HCT116 (cell line): Measurements from ENCODE around the gene CD300LB. TPM values are rescaled to one million over a fixed set of nuclear protein-coding genes. Genes with fewer than 3 reads are reported as not detected.

Source experiments
- ATAC-seq: fragments of 200-7000 bp; cut with Tn5 transposase; 2 replicates; pipeline ENCODE4 v1.9.1; 2020; ENCODE audit warnings: mild to moderate bottlenecking, moderate library complexity
- BruUV-seq: library from RNA; stranded (reverse); fragments of 400-500 nt; replicated peaks from 2 replicates; lab custom pipeline; 2021; lab: Mats Ljungman, UMichigan
- CTCF ChIA-PET: fragments of 300-600 bp; sonication (Branson Sonifier 250); formaldehyde crosslinking; loops from one replicate; lab custom pipeline; 2021; ENCODE audit warnings: antibody characterized with exemption; lab: Charles Lee
- POLR2A ChIA-PET: fragments of 300-600, 350-600 bp; sonication (Branson Sonifier 250); formaldehyde crosslinking; loops from one replicate; lab custom pipeline; 2021; ENCODE audit warnings: antibody characterized with exemption; lab: Charles Lee
- RAD21 ChIA-PET, 2 experiments: fragments of 300-600 bp; sonication (Branson Sonifier 250); formaldehyde crosslinking; loops; one replicate each; lab custom pipeline; 2023; ENCODE audit warnings: low total read pairs in 2 of 2; ENCODE audit not compliant: uncharacterized antibody in 2 of 2, unreplicated experiment in 2 of 2, low non-redundant PET in 1 of 2; lab: Charles Lee
- DNase-seq: peaks from one replicate; pipeline ENCODE4 v3.0.0-alpha.2; 2010; ENCODE audit warnings: low read depth, low spot score
- H2AFZ ChIP-seq: fragments of 200-600 bp; shearing (Covaris generic), sonication (generic); 2 replicates; pipeline ENCODE4 v1.6.1; 2017; ENCODE audit warnings: low read depth, mixed run types, mixed read lengths, antibody characterized with exemption, low read length; ENCODE audit not compliant: poor library complexity, severe bottlenecking
- H3K27ac ChIP-seq: 2 replicates; pipeline ENCODE4 v1.5.1; 2012; ENCODE audit warnings: low read depth, low read length
- H3K27me3 ChIP-seq: fragments of 200-600 bp; sonication (generic); 2 replicates; pipeline ENCODE4 v1.6.1; 2016; ENCODE audit warnings: mixed run types, low read length, mixed read lengths; ENCODE audit not compliant: insufficient read depth
- H3K36me3 ChIP-seq, 2 experiments: fragments of 200-500 bp in 1 of 2; fragments of 200-600 bp in 1 of 2; sonication (Bioruptor generic) in 1 of 2; sonication (generic) in 1 of 2; 2 replicates each; pipeline versions ENCODE4 v1.5.1 to v1.6.1; 2014 to 2016; ENCODE audit warnings: low read length in 2 of 2, inconsistent platforms in 1 of 2, mixed read lengths in 1 of 2, mixed run types in 1 of 2; ENCODE audit not compliant: insufficient read depth in 2 of 2, control insufficient read depth in 1 of 2
- H3K4me1 ChIP-seq, 2 experiments: fragments of 200-600 bp in 1 of 2; sonication (generic) in 1 of 2; 2 replicates each; pipeline versions ENCODE4 v1.5.1 to v1.6.1; 2012 to 2017; ENCODE audit warnings: low read length in 2 of 2, inconsistent platforms in 1 of 2, mild to moderate bottlenecking in 1 of 2, mixed read lengths in 1 of 2, mixed run types in 1 of 2, moderate library complexity in 1 of 2; ENCODE audit not compliant: insufficient read depth in 2 of 2, control insufficient read depth in 1 of 2
- H3K4me2 ChIP-seq: fragments of 200-600 bp; sonication (generic); 2 replicates; pipeline ENCODE4 v1.6.1; 2017; ENCODE audit warnings: mixed run types, low read length, mixed read lengths
- H3K4me3 ChIP-seq, 2 experiments: fragments of 200-600 bp in 1 of 2; sonication (generic) in 1 of 2; replicated peaks in 1 of 2; 2 replicates each; pipeline ENCODE4 v1.5.1; 2011 to 2016; ENCODE audit warnings: low read length in 2 of 2, control low read depth in 1 of 2, low read depth in 1 of 2, mild to moderate bottlenecking in 1 of 2, mixed read lengths in 1 of 2, mixed run types in 1 of 2
- H3K79me2 ChIP-seq: fragments of 200-600 bp; sonication (generic); 2 replicates; pipeline ENCODE4 v1.6.1; 2017; ENCODE audit warnings: mild to moderate bottlenecking, mixed run types, low read length, moderate library complexity, mixed read lengths; ENCODE audit not compliant: insufficient read depth
- H3K9ac ChIP-seq: fragments of 200-600 bp; sonication (generic); 2 replicates; pipeline ENCODE4 v1.6.1; 2016; ENCODE audit warnings: low read length, mixed read lengths
- H3K9me2 ChIP-seq: fragments of 200-600 bp; sonication (generic), shearing (Covaris generic); 2 replicates; pipeline ENCODE4 v1.6.1; 2017; ENCODE audit warnings: mixed run types, mild to moderate bottlenecking, moderate library complexity; ENCODE audit not compliant: insufficient read depth
- H3K9me3 ChIP-seq, 2 experiments: fragments of 200-500 bp in 1 of 2; fragments of 200-600 bp in 1 of 2; sonication (Bioruptor generic) in 1 of 2; sonication (generic) in 1 of 2; 2 replicates each; pipeline ENCODE4 v1.6.1; 2014 to 2017; ENCODE audit warnings: low read length in 2 of 2, mixed read lengths in 2 of 2, inconsistent platforms in 1 of 2, low read depth in 1 of 2, mild to moderate bottlenecking in 1 of 2, mixed run types in 1 of 2, moderate library complexity in 1 of 2; ENCODE audit not compliant: control insufficient read depth in 1 of 2, insufficient read depth in 1 of 2
- H4K20me1 ChIP-seq: fragments of 200-600 bp; sonication (generic), shearing (Covaris generic); 2 replicates; pipeline ENCODE4 v1.6.1; 2017; ENCODE audit warnings: mixed run types, mild to moderate bottlenecking, moderate library complexity; ENCODE audit not compliant: insufficient read depth
- CBX3 ChIP-seq: IDR thresholded peaks from 2 replicates; pipeline ENCODE4 v1.6.1; 2012; ENCODE audit warnings: low read depth
- CEBPB ChIP-seq: IDR thresholded peaks from 2 replicates; pipeline ENCODE4 v1.6.1; 2012; ENCODE audit warnings: low read depth
- EGR1 ChIP-seq: IDR thresholded peaks from 2 replicates; pipeline ENCODE4 v1.6.1; 2012; ENCODE audit warnings: low read depth
- EZH2 ChIP-seq: fragments of 200-600 bp; sonication (generic); IDR thresholded peaks from 2 replicates; pipeline ENCODE4 v1.6.1; 2017; ENCODE audit warnings: antibody characterized with exemption, mixed run types
- JUND ChIP-seq: IDR thresholded peaks from 2 replicates; pipeline ENCODE4 v1.6.1; 2012
- POLR2A ChIP-seq: IDR thresholded peaks from 2 replicates; pipeline ENCODE4 v1.7.0; 2011; ENCODE audit warnings: borderline replicate concordance; ENCODE audit not compliant: insufficient read depth, insufficient read length; ENCODE audit errors: extremely low read depth
- RAD21 ChIP-seq: IDR thresholded peaks from 2 replicates; pipeline ENCODE4 v1.6.1; 2012; ENCODE audit warnings: low read depth, mild to moderate bottlenecking
- SIN3A ChIP-seq: IDR thresholded peaks from 2 replicates; pipeline ENCODE4 v1.6.1; 2012; ENCODE audit warnings: low read depth
- SP1 ChIP-seq: IDR thresholded peaks from 2 replicates; pipeline ENCODE4 v1.6.1; 2012; ENCODE audit warnings: low read depth
- YY1 ChIP-seq: IDR thresholded peaks from 2 replicates; pipeline ENCODE4 v1.6.1; 2011; ENCODE audit warnings: low read length, low read depth, moderate library complexity, mild to moderate bottlenecking; ENCODE audit not compliant: insufficient replicate concordance; ENCODE audit errors: extremely low read depth
- ZFX ChIP-seq: fragments of 450-650 bp; IDR thresholded peaks from 2 replicates; pipeline ENCODE4 v1.6.1; 2017
- ZNF274 ChIP-seq: fragments of 200-500 bp; sonication (Bioruptor generic); IDR thresholded peaks from 2 replicates; pipeline ENCODE4 v1.6.1; 2014; ENCODE audit warnings: mild to moderate bottlenecking, low read depth, low read length, inconsistent platforms
- intact Hi-C: fragments of 100-400 bp; cut with micrococcal nuclease; formaldehyde crosslinking; loops from 2 replicates; pipeline ENCODE4 v1.10.0; 2022
- total RNA-seq: library from RNA; stranded (reverse); gene quantifications from one replicate; pipeline ENCODE4 v1.2.1, GENCODE V29; 2021; ENCODE audit not compliant: unreplicated experiment
- TF ChIP-seq, protein P1 (sequence below): IDR thresholded peaks from 2 replicates; pipeline ENCODE4 v1.6.1; 2011; ENCODE audit warnings: mild to moderate bottlenecking, low read length, moderate library complexity; ENCODE audit not compliant: insufficient replicate concordance; ENCODE audit errors: extremely low read depth
- TF ChIP-seq, protein P2 (sequence below): IDR thresholded peaks from 2 replicates; pipeline ENCODE4 v1.6.1; 2012
- TF ChIP-seq, protein P3 (sequence below): IDR thresholded peaks from 2 replicates; pipeline ENCODE4 v1.6.1; 2012; ENCODE audit warnings: low read depth

The CD300LB gene
- total RNA-seq, 1 experiment from 2014 or later = not detected

DNA sequence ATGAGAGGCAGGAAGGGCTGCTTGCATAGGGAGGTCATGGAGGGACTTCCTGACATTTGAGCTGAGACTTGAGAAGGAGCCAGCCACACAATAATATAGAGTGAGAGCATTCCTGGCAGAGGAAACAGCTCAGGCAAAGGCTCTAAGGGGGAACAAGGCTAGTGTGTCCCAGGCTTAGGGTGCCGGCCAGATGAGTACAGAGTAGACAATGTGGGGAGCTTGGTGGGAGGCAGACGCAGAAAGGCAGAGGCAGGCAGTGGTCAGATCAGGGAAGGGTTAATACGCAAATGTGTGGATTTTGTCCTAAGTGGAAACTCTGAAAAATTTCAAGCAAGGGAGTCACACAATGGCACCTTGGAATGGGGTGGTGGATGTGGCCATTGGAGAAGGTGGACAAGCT is 31.3 kb downstream of the CD300LB start:
- intact Hi-C loops = no loop called here
- no peak overlapping the region for H3K4me2 ChIP-seq
- H3K79me2 ChIP-seq = no peaks in the 10 kb centered on the region
- CTCF ChIA-PET = interaction anchor here (2.0 kb wide), 1 partner anchor 132 kb away, joined by 6 read pairs; the partner anchor contains the start of gene GPR142
- POLR2A ChIA-PET = no interaction called here
- H3K4me3 ChIP-seq = no peak overlapping the region
- H3K9me2 ChIP-seq = no peaks in the 10 kb centered on the region
- TF ChIP-seq ZFX (no peak), CEBPB (no peak), YY1 (no peak)
- H3K27ac ChIP-seq = no peak overlapping the region
- H4K20me1 ChIP-seq = no peaks in the 10 kb centered on the region
- no peak for DNase-seq
- no peaks in the 10 kb centered on the region for H3K36me3 ChIP-seq
- no peak overlapping the region for H2AFZ ChIP-seq
- no peak overlapping the region for H3K9ac ChIP-seq
- H3K27me3 ChIP-seq = no peaks in the 10 kb centered on the region
- no peaks in the 10 kb centered on the region for H3K9me3 ChIP-seq
- no peaks in the 10 kb centered on the region for H3K4me1 ChIP-seq
- BruUV-seq = no TSS peak
- ATAC-seq = no peak
- RAD21 ChIA-PET = no interaction called here

DNA sequence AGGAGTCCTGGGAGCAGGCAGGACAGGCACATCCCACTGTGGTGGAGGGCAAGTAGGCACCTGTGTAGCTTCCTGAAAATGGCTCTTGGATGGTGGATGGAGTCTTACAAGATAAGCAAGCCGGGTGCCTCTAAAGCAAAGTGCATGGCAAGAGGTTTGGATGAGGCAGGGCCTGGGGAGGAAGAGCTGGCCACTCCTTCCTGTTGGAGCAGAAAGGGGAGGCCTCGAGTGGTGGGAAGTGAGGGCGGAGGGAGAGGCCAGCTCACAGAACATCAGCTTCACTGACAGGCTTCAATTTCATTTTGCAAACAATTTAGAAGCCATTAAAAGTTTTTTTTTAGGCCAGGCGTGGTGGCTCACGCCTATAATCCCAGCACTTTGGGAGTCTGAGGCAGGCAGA is 33.8 kb downstream of the CD300LB start:
- Histone ChIP-seq H3K4me2 (no peak overlapping the region), H3K9me2 (no peaks in the 10 kb centered on the region), H3K9me3 (no peaks in the 10 kb centered on the region), H3K27me3 (no peaks in the 10 kb centered on the region), H2AFZ (no peak overlapping the region), H3K4me3 (no peak overlapping the region), H4K20me1 (no peaks in the 10 kb centered on the region), H3K36me3 (no peaks in the 10 kb centered on the region), H3K4me1 (no peaks in the 10 kb centered on the region), H3K9ac (no peak overlapping the region), H3K27ac (no peak overlapping the region), H3K79me2 (no peaks in the 10 kb centered on the region)
- ChIA-PET POLR2A (no interaction called here), CTCF (interaction anchor here (2.4 to 3.2 kb wide), 2 partner anchors 118 to 129 kb away, joined by 10 to 22 read pairs; partner anchors contain the start of gene GPR142), RAD21 (no interaction called here)
- DNase-seq = no peak
- BruUV-seq = no TSS peak
- intact Hi-C loops = no loop called here
- ATAC-seq = no peak
- no peak for TF ChIP-seq JUND
- TF ChIP-seq ZNF274 = no peak
- TF ChIP-seq CBX3 = no peak
- TF ChIP-seq EGR1 = no peak
- TF ChIP-seq EZH2 = no peak
- no peak for TF ChIP-seq YY1
- no peak for TF ChIP-seq SIN3A
- TF ChIP-seq RAD21 = no peak
- TF ChIP-seq POLR2A = no peak
- no peak for TF ChIP-seq SP1
- TF ChIP-seq, protein P1, sequence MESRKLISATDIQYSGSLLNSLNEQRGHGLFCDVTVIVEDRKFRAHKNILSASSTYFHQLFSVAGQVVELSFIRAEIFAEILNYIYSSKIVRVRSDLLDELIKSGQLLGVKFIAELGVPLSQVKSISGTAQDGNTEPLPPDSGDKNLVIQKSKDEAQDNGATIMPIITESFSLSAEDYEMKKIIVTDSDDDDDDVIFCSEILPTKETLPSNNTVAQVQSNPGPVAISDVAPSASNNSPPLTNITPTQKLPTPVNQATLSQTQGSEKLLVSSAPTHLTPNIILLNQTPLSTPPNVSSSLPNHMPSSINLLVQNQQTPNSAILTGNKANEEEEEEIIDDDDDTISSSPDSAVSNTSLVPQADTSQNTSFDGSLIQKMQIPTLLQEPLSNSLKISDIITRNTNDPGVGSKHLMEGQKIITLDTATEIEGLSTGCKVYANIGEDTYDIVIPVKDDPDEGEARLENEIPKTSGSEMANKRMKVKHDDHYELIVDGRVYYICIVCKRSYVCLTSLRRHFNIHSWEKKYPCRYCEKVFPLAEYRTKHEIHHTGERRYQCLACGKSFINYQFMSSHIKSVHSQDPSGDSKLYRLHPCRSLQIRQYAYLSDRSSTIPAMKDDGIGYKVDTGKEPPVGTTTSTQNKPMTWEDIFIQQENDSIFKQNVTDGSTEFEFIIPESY = no peak
- TF ChIP-seq, protein P2, sequence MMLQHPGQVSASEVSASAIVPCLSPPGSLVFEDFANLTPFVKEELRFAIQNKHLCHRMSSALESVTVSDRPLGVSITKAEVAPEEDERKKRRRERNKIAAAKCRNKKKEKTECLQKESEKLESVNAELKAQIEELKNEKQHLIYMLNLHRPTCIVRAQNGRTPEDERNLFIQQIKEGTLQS = no peak
- TF ChIP-seq, protein P3, sequence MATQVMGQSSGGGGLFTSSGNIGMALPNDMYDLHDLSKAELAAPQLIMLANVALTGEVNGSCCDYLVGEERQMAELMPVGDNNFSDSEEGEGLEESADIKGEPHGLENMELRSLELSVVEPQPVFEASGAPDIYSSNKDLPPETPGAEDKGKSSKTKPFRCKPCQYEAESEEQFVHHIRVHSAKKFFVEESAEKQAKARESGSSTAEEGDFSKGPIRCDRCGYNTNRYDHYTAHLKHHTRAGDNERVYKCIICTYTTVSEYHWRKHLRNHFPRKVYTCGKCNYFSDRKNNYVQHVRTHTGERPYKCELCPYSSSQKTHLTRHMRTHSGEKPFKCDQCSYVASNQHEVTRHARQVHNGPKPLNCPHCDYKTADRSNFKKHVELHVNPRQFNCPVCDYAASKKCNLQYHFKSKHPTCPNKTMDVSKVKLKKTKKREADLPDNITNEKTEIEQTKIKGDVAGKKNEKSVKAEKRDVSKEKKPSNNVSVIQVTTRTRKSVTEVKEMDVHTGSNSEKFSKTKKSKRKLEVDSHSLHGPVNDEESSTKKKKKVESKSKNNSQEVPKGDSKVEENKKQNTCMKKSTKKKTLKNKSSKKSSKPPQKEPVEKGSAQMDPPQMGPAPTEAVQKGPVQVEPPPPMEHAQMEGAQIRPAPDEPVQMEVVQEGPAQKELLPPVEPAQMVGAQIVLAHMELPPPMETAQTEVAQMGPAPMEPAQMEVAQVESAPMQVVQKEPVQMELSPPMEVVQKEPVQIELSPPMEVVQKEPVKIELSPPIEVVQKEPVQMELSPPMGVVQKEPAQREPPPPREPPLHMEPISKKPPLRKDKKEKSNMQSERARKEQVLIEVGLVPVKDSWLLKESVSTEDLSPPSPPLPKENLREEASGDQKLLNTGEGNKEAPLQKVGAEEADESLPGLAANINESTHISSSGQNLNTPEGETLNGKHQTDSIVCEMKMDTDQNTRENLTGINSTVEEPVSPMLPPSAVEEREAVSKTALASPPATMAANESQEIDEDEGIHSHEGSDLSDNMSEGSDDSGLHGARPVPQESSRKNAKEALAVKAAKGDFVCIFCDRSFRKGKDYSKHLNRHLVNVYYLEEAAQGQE = no peak
- TF ChIP-seq, all 23 proteins: peak for 0
